Urothelium cell line (cell line): ENCODE measurements around the gene MEOX2.

Experiments used
- DNase-seq: peaks from one replicate; pipeline ENCODE4 v3.0.0; 2011; ENCODE audit warnings: low spot score, mixed read lengths
- FAIRE-seq: peaks from 2 replicates; lab custom pipeline; 2011; peaks lifted over from hg19 to GRCh38; lab: Jason Lieb, UNC

The MEOX2 gene

GRCh38 chr7:15618275-15618674, 68.2 kb downstream of the MEOX2 start:
- FAIRE-seq, result no peak
- DNase-seq, result no peak

GRCh38 chr7:15612205-15612604, 74.3 kb downstream of the MEOX2 start:
- DNase-seq, result no peak
- FAIRE-seq, result no peak

GRCh38 chr7:15610503-15610902, 76.0 kb downstream of the MEOX2 start:
- FAIRE-seq, result no peak

GRCh38 chr7:15609287-15609686, 77.2 kb downstream of the MEOX2 start:
- DNase-seq (no peak), FAIRE-seq (no peak)

More at GRCh38 chr7:15610503-15610902, 76.0 kb downstream of the MEOX2 start:
- no peak for DNase-seq

- FAIRE-seq (no peak), DNase-seq (no peak)
Measured at GRCh38 chr7:15607529-15608210, 78.8 kb downstream of the MEOX2 start.

- no peak for FAIRE-seq
- no peak for DNase-seq
Measured at GRCh38 chr7:15606561-15606960, 79.9 kb downstream of the MEOX2 start.

- no peak for FAIRE-seq
Measured at GRCh38 chr7:15604166-15604565, 82.3 kb downstream of the MEOX2 start.

GRCh38 chr7:15603124-15603523, 83.4 kb downstream of the MEOX2 start:
- DNase-seq, result peak; percentile 11
- FAIRE-seq, result no peak

More at GRCh38 chr7:15604166-15604565, 82.3 kb downstream of the MEOX2 start:
- no peak for DNase-seq

- FAIRE-seq (no peak), DNase-seq (no peak)
Measured at GRCh38 chr7:15602236-15602635, 84.2 kb downstream of the MEOX2 start.

GRCh38 chr7:15601175-15601574, 85.3 kb downstream of the MEOX2 start:
- FAIRE-seq (no peak), DNase-seq (no peak)

GRCh38 chr7:15600298-15600697, 86.2 kb downstream of the MEOX2 start:
- FAIRE-seq (no peak), DNase-seq (no peak)

GRCh38 chr7:15594461-15594860, 92.0 kb downstream of the MEOX2 start:
- FAIRE-seq (no peak), DNase-seq (no peak)

GRCh38 chr7:15593382-15593781, 93.1 kb downstream of the MEOX2 start:
- no peak for FAIRE-seq
- no peak for DNase-seq

- FAIRE-seq, result no peak
Measured at GRCh38 chr7:15586266-15586665, 100.2 kb downstream of the MEOX2 start.

GRCh38 chr7:15584575-15584974, 101.9 kb downstream of the MEOX2 start:
- DNase-seq (no peak), FAIRE-seq (no peak)

More at GRCh38 chr7:15586266-15586665, 100.2 kb downstream of the MEOX2 start:
- DNase-seq, result no peak

GRCh38 chr7:15582773-15583172, 103.7 kb downstream of the MEOX2 start:
- FAIRE-seq, result no peak
- no peak for DNase-seq

- FAIRE-seq (no peak), DNase-seq (no peak)
Measured at GRCh38 chr7:15581352-15581951, 105.0 kb downstream of the MEOX2 start.

- FAIRE-seq (no peak), DNase-seq (no peak)
Measured at GRCh38 chr7:15580604-15581351, 105.7 kb downstream of the MEOX2 start.

GRCh38 chr7:15577600-15577999, 108.9 kb downstream of the MEOX2 start:
- DNase-seq (no peak), FAIRE-seq (no peak)

- no peak for DNase-seq
- FAIRE-seq, result no peak
Measured at GRCh38 chr7:15571301-15571878, 115.1 kb downstream of the MEOX2 start.

- no peak for DNase-seq
- no peak for FAIRE-seq
Measured at GRCh38 chr7:15567652-15568051, 118.8 kb downstream of the MEOX2 start.
